Activated CD4-positive, alpha-beta T cell treated with anti-CD3 and anti-CD28 coated beads, Interleukin-2, amount 50 U/mL, for 48 hours (primary cell): Measurements from ENCODE around the gene C19orf18.
A peak's percentile ranks its signal among the peaks of the same experiment; 100 is the strongest.
"Not testable (repeated sequence)": the region's sequence is repeated elsewhere in the genome, so short reads cannot be mapped to it uniquely, and the experiment has no call there.

Experiments
- DNase-seq, 2 experiments: peaks; one replicate each; pipeline ENCODE4 v3.0.0-alpha.2; 2020

C19orf18 gene

GRCh38 chr19:57974434-57974833 lies at the start of gene C19orf18:
TSS of gene C19orf18 (minus strand) at chr19:57974534. CDS start at chr19:57974432, 102 bp downstream.
- DNase-seq = no peak

- no peak for DNase-seq
Observed at GRCh38 chr19:58022283-58022660, 47.9 kb upstream of the C19orf18 start.

- DNase-seq = peak in 1 of 2 experiments; percentile 30
Observed at GRCh38 chr19:58021541-58022282, 47.4 kb upstream of the C19orf18 start.

- no peak for DNase-seq
Observed at GRCh38 chr19:58020129-58020528, 45.8 kb upstream of the C19orf18 start.

GRCh38 chr19:58014141-58014540 lies 39.8 kb upstream of the C19orf18 start:
- DNase-seq = no peak

GRCh38 chr19:58010507-58010906 lies 36.2 kb upstream of the C19orf18 start:
- DNase-seq = no peak

- peak in 1 of 2 experiments; percentile 48 for DNase-seq
Observed at GRCh38 chr19:58009666-58010301, 35.5 kb upstream of the C19orf18 start.

GRCh38 chr19:58009301-58009665 lies 34.9 kb upstream of the C19orf18 start:
- DNase-seq = no peak

- DNase-seq = not testable (repeated sequence)
Observed at GRCh38 chr19:58008877-58009276, 34.5 kb upstream of the C19orf18 start.

- DNase-seq = no peak
Observed at GRCh38 chr19:58007285-58007684, 33.0 kb upstream of the C19orf18 start.

- no peak for DNase-seq
Observed at GRCh38 chr19:58003174-58003828, 29.0 kb upstream of the C19orf18 start.

GRCh38 chr19:58002384-58003173 lies 28.2 kb upstream of the C19orf18 start, which contains the start of gene ZNF606:
TSS of gene ZNF606 (minus strand) at chr19:58002820. CDS start at chr19:58001319, 1,501 bp downstream.
- peak; percentile 79 to 83 for DNase-seq

GRCh38 chr19:58001895-58002369 lies 27.6 kb upstream of the C19orf18 start:
- peak in 1 of 2 experiments; percentile 23 for DNase-seq

- no peak for DNase-seq
Observed at GRCh38 chr19:58000677-58001076, 26.3 kb upstream of the C19orf18 start.

GRCh38 chr19:57992841-57993240 lies 18.5 kb upstream of the C19orf18 start:
- DNase-seq = no peak

GRCh38 chr19:57978586-57979289 lies 4.4 kb upstream of the C19orf18 start:
- no peak for DNase-seq

GRCh38 chr19:57964761-57965160 lies 9.6 kb downstream of the C19orf18 start:
- no peak for DNase-seq

- no peak for DNase-seq
Observed at GRCh38 chr19:57961785-57962184, 12.5 kb downstream of the C19orf18 start.

GRCh38 chr19:57954996-57955395 lies 19.3 kb downstream of the C19orf18 start:
- no peak for DNase-seq

- DNase-seq = no peak
Observed at GRCh38 chr19:57949702-57950101, 24.6 kb downstream of the C19orf18 start.

GRCh38 chr19:57949296-57949695 lies 25.0 kb downstream of the C19orf18 start:
- DNase-seq = no peak
